GM06990 (cell line): ENCODE measurements around the gene MKLN1.
"Not testable (repeated sequence)": the region's sequence is repeated elsewhere in the genome, so short reads cannot be mapped to it uniquely, and the experiment has no call there.

Experiments used
- DNase-seq: peaks from one replicate; pipeline ENCODE4 v3.0.0-alpha.2; 2011; ENCODE audit not compliant: insufficient read length; ENCODE audit errors: extremely low read depth
- H3K27me3 ChIP-seq: replicated peaks from 2 replicates; pipeline ENCODE4 v1.6.0; 2011; ENCODE audit warnings: low read length; ENCODE audit not compliant: control insufficient read depth, insufficient read depth
- H3K36me3 ChIP-seq: 2 replicates; pipeline ENCODE4 v1.5.1; 2011; ENCODE audit warnings: low read length; ENCODE audit not compliant: control insufficient read depth, insufficient read depth
- H3K4me3 ChIP-seq: replicated peaks from 2 replicates; pipeline ENCODE4 v1.5.1; 2011; ENCODE audit warnings: low read depth, mild to moderate bottlenecking, control low read depth, low read length
- TF ChIP-seq, protein P1 (sequence below): IDR thresholded peaks from 2 replicates; pipeline ENCODE4 v1.5.1; 2011; ENCODE audit warnings: low read length, control low read depth, mild to moderate bottlenecking, inconsistent platforms; ENCODE audit not compliant: insufficient read depth, poor library complexity, severe bottlenecking

MKLN1 gene

DNA sequence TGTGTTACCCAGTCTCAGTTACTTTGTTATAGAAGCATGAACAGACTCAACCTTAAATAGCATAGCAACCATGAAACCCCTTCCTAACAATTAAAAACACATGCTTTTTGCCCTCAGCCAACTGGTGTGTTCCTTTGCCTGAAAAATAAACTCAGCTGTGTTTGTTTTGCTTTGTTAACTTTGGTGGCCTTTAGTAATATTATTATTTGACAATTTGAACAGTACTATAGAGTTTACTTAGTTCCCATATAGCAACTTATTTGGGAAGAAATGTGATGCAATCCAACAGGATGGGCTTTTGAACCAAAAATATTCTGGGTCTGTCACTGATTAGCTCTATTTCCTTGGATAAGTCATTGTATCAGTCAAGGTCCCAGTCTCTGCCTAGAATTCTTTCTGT lies 22.5 kb upstream of the MKLN1 start:
- no peaks in the 10 kb centered on the region for H3K27me3 ChIP-seq
- no peaks in the 10 kb centered on the region for H3K36me3 ChIP-seq
- H3K4me3 ChIP-seq: no peak overlapping the region
- DNase-seq: no peak
- TF ChIP-seq, protein P1, sequence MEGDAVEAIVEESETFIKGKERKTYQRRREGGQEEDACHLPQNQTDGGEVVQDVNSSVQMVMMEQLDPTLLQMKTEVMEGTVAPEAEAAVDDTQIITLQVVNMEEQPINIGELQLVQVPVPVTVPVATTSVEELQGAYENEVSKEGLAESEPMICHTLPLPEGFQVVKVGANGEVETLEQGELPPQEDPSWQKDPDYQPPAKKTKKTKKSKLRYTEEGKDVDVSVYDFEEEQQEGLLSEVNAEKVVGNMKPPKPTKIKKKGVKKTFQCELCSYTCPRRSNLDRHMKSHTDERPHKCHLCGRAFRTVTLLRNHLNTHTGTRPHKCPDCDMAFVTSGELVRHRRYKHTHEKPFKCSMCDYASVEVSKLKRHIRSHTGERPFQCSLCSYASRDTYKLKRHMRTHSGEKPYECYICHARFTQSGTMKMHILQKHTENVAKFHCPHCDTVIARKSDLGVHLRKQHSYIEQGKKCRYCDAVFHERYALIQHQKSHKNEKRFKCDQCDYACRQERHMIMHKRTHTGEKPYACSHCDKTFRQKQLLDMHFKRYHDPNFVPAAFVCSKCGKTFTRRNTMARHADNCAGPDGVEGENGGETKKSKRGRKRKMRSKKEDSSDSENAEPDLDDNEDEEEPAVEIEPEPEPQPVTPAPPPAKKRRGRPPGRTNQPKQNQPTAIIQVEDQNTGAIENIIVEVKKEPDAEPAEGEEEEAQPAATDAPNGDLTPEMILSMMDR: no peak

DNA sequence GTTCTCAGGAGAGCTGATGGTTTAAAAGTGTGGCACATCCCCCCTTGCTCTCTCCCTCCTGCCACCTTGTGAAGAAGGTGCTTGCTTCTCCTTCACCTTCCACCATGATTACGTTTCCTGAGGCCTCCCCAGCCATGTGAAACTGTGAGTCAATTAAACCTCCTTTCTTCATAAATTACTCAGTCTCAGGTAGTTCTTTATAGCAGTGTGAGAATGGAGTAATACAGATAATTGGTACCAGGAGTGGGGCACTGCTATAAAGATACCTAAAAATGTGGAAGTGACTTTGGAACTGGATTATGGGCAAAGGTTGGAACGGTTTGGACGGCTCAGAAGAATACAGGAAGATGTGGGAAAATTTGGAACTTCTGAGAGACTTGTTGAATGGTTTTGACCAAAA lies 21.6 kb upstream of the MKLN1 start:
- DNase-seq, H3K27me3 ChIP-seq, H3K36me3 ChIP-seq, H3K4me3 ChIP-seq: not testable (repeated sequence)

DNA sequence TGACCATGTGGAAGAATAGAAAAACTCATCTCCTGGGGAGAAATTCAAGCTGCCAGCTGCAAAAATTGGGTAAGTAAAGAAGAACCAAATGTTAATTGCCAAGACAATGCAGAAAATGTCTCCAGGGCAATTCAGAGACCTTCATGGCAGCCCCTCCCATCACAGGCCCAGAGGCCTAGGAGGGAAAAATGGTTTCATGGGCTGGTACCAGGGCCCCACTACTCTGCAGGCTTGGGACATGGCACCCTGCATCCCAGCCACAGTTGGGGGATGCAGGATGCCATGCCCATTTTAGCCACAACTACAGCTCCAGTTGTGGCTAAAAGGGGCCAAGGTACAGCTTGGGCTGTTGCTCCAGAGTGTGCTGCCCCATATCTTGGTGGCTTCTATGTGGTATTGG lies 20.9 kb upstream of the MKLN1 start:
- TF ChIP-seq, protein P1: no peak

DNA sequence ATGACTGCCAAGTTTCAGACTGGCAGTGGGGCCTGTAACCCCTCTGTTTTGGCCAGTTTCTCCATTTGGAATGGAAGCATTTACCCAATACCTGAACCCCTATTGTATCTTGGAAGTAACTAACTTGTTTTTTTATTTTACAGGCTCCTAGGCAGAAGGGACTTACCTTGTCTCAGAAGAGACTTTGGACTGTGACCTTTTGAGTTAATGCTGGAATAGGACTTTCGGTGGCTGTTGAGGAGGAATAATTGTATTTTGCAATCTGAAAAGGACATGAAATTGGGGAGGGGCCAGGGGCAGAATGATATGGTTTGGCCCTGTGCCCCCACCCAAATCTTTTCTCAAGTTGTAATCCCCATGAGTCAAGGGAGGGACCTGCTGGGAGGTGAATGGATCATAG lies 20.0 kb upstream of the MKLN1 start:
- Histone ChIP-seq H3K27me3 (no peaks in the 10 kb centered on the region), H3K4me3 (no peak overlapping the region), H3K36me3 (no peaks in the 10 kb centered on the region)
- no peak for DNase-seq
- TF ChIP-seq, protein P1: no peak

More for the DNA sequence above, 20.9 kb upstream of the MKLN1 start:
- Histone ChIP-seq H3K36me3 (no peaks in the 10 kb centered on the region), H3K4me3 (no peak overlapping the region), H3K27me3 (no peaks in the 10 kb centered on the region)
- DNase-seq: no peak

DNA sequence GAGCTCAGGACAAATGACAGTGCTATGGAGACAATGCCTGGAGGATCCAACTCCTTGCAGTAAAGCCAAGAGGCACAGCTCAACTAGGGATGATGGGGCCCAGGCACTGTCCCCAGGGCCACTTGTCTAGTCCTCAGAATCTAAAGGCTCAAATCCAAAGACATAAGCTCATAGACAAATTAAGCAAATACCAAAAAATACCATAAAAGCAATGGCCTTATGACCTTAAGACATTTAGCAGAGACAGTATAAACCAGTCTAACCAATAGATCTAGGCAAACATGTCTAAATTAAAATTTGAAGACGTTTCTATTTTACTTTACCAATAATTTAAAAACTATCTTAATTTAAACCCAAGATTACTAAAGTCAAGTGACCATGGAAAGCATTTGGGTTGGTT lies 14.8 kb upstream of the MKLN1 start:
- TF ChIP-seq, protein P1: no peak
- no peaks in the 10 kb centered on the region for H3K27me3 ChIP-seq
- no peak for DNase-seq
- H3K4me3 ChIP-seq: no peak overlapping the region
- H3K36me3 ChIP-seq: no peaks in the 10 kb centered on the region

DNA sequence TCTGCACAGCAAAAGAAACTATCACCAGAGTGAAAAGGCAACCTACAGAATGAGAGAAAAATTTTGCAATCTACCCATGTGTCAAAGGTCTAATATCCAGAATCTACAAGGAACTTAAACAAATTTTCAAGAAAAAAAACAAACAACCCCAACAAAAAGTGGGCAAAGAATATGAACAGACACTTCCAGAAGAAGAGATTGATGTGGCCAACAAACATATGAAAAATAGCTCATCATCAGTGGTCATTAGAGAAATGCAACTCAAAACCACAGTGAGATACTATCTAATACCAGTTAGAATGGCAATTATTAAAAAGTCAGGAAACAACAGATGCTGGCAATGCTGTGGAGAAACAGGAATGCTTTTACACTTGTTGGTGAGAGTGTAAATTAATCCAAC lies 7.1 kb upstream of the MKLN1 start:
- H3K27me3 ChIP-seq: no peaks in the 10 kb centered on the region
- TF ChIP-seq, protein P1: no peak
- DNase-seq: no peak
- no peak overlapping the region for H3K4me3 ChIP-seq
- no peaks in the 10 kb centered on the region for H3K36me3 ChIP-seq
